Ishikawa (cell line): Measurements from ENCODE around the gene ARMH4.

Source experiments
- EP300 ChIP-seq: IDR thresholded peaks from 2 replicates; pipeline ENCODE4 v1.6.1; 2012; ENCODE audit warnings: borderline replicate concordance
- TEAD4 ChIP-seq: IDR thresholded peaks from 2 replicates; pipeline ENCODE4 v1.6.1; 2012
- USF1 ChIP-seq: IDR thresholded peaks from 2 replicates; pipeline ENCODE4 v1.6.1; 2012

GRCh38 chr14:58138031-58138713, 13.8 kb downstream of the ARMH4 start:
- TF ChIP-seq EP300 (no peak), TEAD4 (no peak), USF1 (no peak)
